HCT116 (cell line): ENCODE data around the gene CDHR1.

Experiments
- CTCF ChIP-seq, 3 experiments: fragments of 200-600 bp in 1 of 3; sonication (generic) in 1 of 3; IDR thresholded peaks in 2 of 3; conservative IDR thresholded peaks in 1 of 3; 2 replicates each; pipeline ENCODE4 v1.5.1; 2012 to 2017; ENCODE audit warnings: low read depth in 2 of 3, low read length in 2 of 3, antibody characterized with exemption in 1 of 3, borderline replicate concordance in 1 of 3, control low read depth in 1 of 3, mild to moderate bottlenecking in 1 of 3, mixed read lengths in 1 of 3, mixed run types in 1 of 3, moderate library complexity in 1 of 3; ENCODE audit not compliant: insufficient read depth in 1 of 3
- EZH2 ChIP-seq: fragments of 200-600 bp; sonication (generic); IDR thresholded peaks from 2 replicates; pipeline ENCODE4 v1.6.1; 2017; ENCODE audit warnings: antibody characterized with exemption, mixed run types
- MAX ChIP-seq: IDR thresholded peaks from 2 replicates; pipeline ENCODE4 v1.6.1; 2012
- POLR2AphosphoS5 ChIP-seq: IDR thresholded peaks from 2 replicates; pipeline ENCODE4 v1.6.1; 2011; ENCODE audit warnings: mild to moderate bottlenecking, low read depth, low read length, moderate library complexity

GRCh38 chr10:84204610-84205009, 10.3 kb downstream of the CDHR1 start:
- TF ChIP-seq POLR2AphosphoS5 (no peak), CTCF (IDR thresholded peaks at IDR 0.05 in 2 of 3, conservative IDR thresholded peaks at IDR 0.05 in 1 of 3; ENCODE audit: borderline replicate concordance in 1 of 3, insufficient read depth in 1 of 3, low read depth in 2 of 3, low read length in 2 of 3) (no peak), EZH2 (no peak), MAX (no peak)
